HUES64 (cell line): Measurements from ENCODE around the gene OSBPL9.
A peak's percentile ranks its signal among the peaks of the same experiment; 100 is the strongest.

ENCODE experiments used
- H3K27ac ChIP-seq: 2 replicates; pipeline ENCODE4 v1.7.0; 2013; ENCODE audit warnings: low read depth, low read length, inconsistent platforms
- H3K27me3 ChIP-seq: 2 replicates; pipeline ENCODE4 v1.6.1; 2013; ENCODE audit warnings: mild to moderate bottlenecking, low read length; ENCODE audit not compliant: insufficient read depth
- H3K36me3 ChIP-seq: 2 replicates; pipeline ENCODE4 v1.6.1; 2013; ENCODE audit warnings: mild to moderate bottlenecking, low read length; ENCODE audit not compliant: insufficient read depth
- H3K4me1 ChIP-seq: 2 replicates; pipeline ENCODE4 v1.6.1; 2013; ENCODE audit warnings: mild to moderate bottlenecking, low read length, moderate library complexity; ENCODE audit not compliant: insufficient read depth
- H3K4me3 ChIP-seq: 2 replicates; pipeline ENCODE4 v1.5.1; 2013; ENCODE audit warnings: mild to moderate bottlenecking, low read length, moderate library complexity
- H3K9ac ChIP-seq: 2 replicates; pipeline ENCODE4 v1.6.1; 2013; ENCODE audit warnings: mild to moderate bottlenecking, low read depth, low read length
- H3K9me3 ChIP-seq: 2 replicates; pipeline ENCODE4 v1.6.1; 2013; ENCODE audit warnings: low read depth, low read length; ENCODE audit not compliant: insufficient read depth
- WGBS: fragments of 150-250, 120-280 bp; methylation state at CpG from one replicate; pipeline ENCODE4 v1.1.7; 2013; ENCODE audit warnings: missing lambda C conversion rate; 5-methylcytosine and 5-hydroxymethylcytosine counted together

Gene OSBPL9

GRCh38 chr1:51610637-51611036 lies 6.3 kb upstream of the OSBPL9 start:
- Histone ChIP-seq H3K4me1 (no peaks in the 10 kb centered on the region), H3K36me3 (no peaks in the 10 kb centered on the region), H3K27ac (no peak overlapping the region), H3K4me3 (no peak overlapping the region), H3K9me3 (no peaks in the 10 kb centered on the region), H3K9ac (no peak overlapping the region), H3K27me3 (no peaks in the 10 kb centered on the region)
- WGBS, result 89% methylated on average over 4 of the region's 4 CpGs

GRCh38 chr1:51612447-51612961 lies 4.4 kb upstream of the OSBPL9 start:
- WGBS, result 68% methylated on average over 2 of the region's 2 CpGs
- H3K4me3 ChIP-seq, result no peak overlapping the region
- no peak overlapping the region for H3K9ac ChIP-seq
- H3K36me3 ChIP-seq, result no peaks in the 10 kb centered on the region
- 0 out of 2 replicates have a peak, but pooled peaks cover 3% of the 10 kb centered on the region for H3K4me1 ChIP-seq
- H3K9me3 ChIP-seq, result no peaks in the 10 kb centered on the region
- no peak overlapping the region for H3K27ac ChIP-seq
- H3K27me3 ChIP-seq, result no peaks in the 10 kb centered on the region

- Histone ChIP-seq H3K4me1 (peaks cover 8% of the 10 kb centered on the region; the same call in 1 of the 2 replicates), H3K9me3 (no peaks in the 10 kb centered on the region), H3K27me3 (no peaks in the 10 kb centered on the region), H3K27ac (no peak overlapping the region), H3K36me3 (no peaks in the 10 kb centered on the region), H3K4me3 (no peak overlapping the region), H3K9ac (no peak overlapping the region)
- WGBS, result 96% methylated on average over 10 of the region's 10 CpGs
Measured at GRCh38 chr1:51615780-51616291, 1.1 kb upstream of the OSBPL9 start.

- Histone ChIP-seq H3K4me3 (peak overlapping the region; percentile 95), H3K9me3 (no peaks in the 10 kb centered on the region), H3K4me1 (peaks cover 13% of the 10 kb centered on the region; the same call in 1 of the 2 replicates), H3K36me3 (no peaks in the 10 kb centered on the region), H3K27me3 (no peaks in the 10 kb centered on the region), H3K27ac (no peak overlapping the region), H3K9ac (no peak overlapping the region)
- WGBS, result 55% methylated on average over 2 of the region's 4 CpGs
Measured at GRCh38 chr1:51616490-51616889, 402 bp upstream of the OSBPL9 start.

- no peak overlapping the region for H3K9ac ChIP-seq
- H3K9me3 ChIP-seq, result no peaks in the 10 kb centered on the region
- no CpG with 5 or more reads among the region's 1 CpG for WGBS
- peaks cover 29% of the 10 kb centered on the region for H3K4me1 ChIP-seq
- no peak overlapping the region for H3K4me3 ChIP-seq
- no peak overlapping the region for H3K27ac ChIP-seq
- no peaks in the 10 kb centered on the region for H3K36me3 ChIP-seq
- no peaks in the 10 kb centered on the region for H3K27me3 ChIP-seq
Measured at GRCh38 chr1:51618715-51619114, 1.8 kb downstream of the OSBPL9 start.

GRCh38 chr1:51620470-51620869 lies 3.6 kb downstream of the OSBPL9 start:
- H3K36me3 ChIP-seq, result no peaks in the 10 kb centered on the region
- 78% methylated on average over 1 of the region's 1 CpG for whole genome bisulfite sequencing
- peaks cover 29% of the 10 kb centered on the region for H3K4me1 ChIP-seq
- H3K27me3 ChIP-seq, result no peaks in the 10 kb centered on the region
- H3K27ac ChIP-seq, result no peak overlapping the region
- no peak overlapping the region for H3K4me3 ChIP-seq
- H3K9me3 ChIP-seq, result no peaks in the 10 kb centered on the region
- no peak overlapping the region for H3K9ac ChIP-seq

- Histone ChIP-seq H3K9me3 (no peaks in the 10 kb centered on the region), H3K27ac (peak overlapping the region; percentile 51; the same call in 1 of the 2 replicates), H3K4me3 (no peak overlapping the region), H3K27me3 (no peaks in the 10 kb centered on the region), H3K4me1 (peaks cover 29% of the 10 kb centered on the region), H3K9ac (no peak overlapping the region), H3K36me3 (no peaks in the 10 kb centered on the region)
- 92% methylated on average over 7 of the region's 7 CpGs for WGBS
Measured at GRCh38 chr1:51621161-51621560, 4.3 kb downstream of the OSBPL9 start.

- WGBS, result 97% methylated on average over 2 of the region's 2 CpGs
Measured at GRCh38 chr1:51621841-51622454, 5.1 kb downstream of the OSBPL9 start.

GRCh38 chr1:51622455-51622913 lies 5.6 kb downstream of the OSBPL9 start:
- 65% methylated on average over 2 of the region's 2 CpGs for WGBS
- H3K27me3 ChIP-seq, result no peaks in the 10 kb centered on the region
- peaks cover 25% of the 10 kb centered on the region for H3K4me1 ChIP-seq
- peak overlapping the region; percentile 6; the same call in 1 of the 2 replicates for H3K9ac ChIP-seq
- H3K36me3 ChIP-seq, result no peaks in the 10 kb centered on the region
- no peaks in the 10 kb centered on the region for H3K9me3 ChIP-seq
- H3K27ac ChIP-seq, result peak overlapping the region; percentile 2; the same call in 1 of the 2 replicates
- no peak overlapping the region for H3K4me3 ChIP-seq

More at GRCh38 chr1:51621841-51622454, 5.1 kb downstream of the OSBPL9 start:
- Histone ChIP-seq H3K4me3 (no peak overlapping the region), H3K36me3 (no peaks in the 10 kb centered on the region), H3K9ac (no peak overlapping the region), H3K27me3 (no peaks in the 10 kb centered on the region), H3K27ac (no peak overlapping the region), H3K4me1 (peaks cover 25% of the 10 kb centered on the region), H3K9me3 (no peaks in the 10 kb centered on the region)

- WGBS, result 96% methylated on average over 2 of the region's 2 CpGs
- no peaks in the 10 kb centered on the region for H3K27me3 ChIP-seq
- no peak overlapping the region; the same call in 1 of the 2 replicates for H3K9ac ChIP-seq
- peaks cover 27% of the 10 kb centered on the region for H3K4me1 ChIP-seq
- no peak overlapping the region; the same call in 1 of the 2 replicates for H3K27ac ChIP-seq
- no peaks in the 10 kb centered on the region for H3K9me3 ChIP-seq
- H3K4me3 ChIP-seq, result no peak overlapping the region
- no peaks in the 10 kb centered on the region for H3K36me3 ChIP-seq
Measured at GRCh38 chr1:51623025-51623424, 6.1 kb downstream of the OSBPL9 start.

GRCh38 chr1:51623450-51623849 lies 6.6 kb downstream of the OSBPL9 start:
- H3K27me3 ChIP-seq, result no peaks in the 10 kb centered on the region
- H3K9me3 ChIP-seq, result no peaks in the 10 kb centered on the region
- no peak overlapping the region for H3K9ac ChIP-seq
- H3K4me3 ChIP-seq, result no peak overlapping the region
- WGBS, result 94% methylated on average over 1 of the region's 1 CpG
- H3K4me1 ChIP-seq, result peaks cover 27% of the 10 kb centered on the region
- no peak overlapping the region for H3K27ac ChIP-seq
- H3K36me3 ChIP-seq, result no peaks in the 10 kb centered on the region
